ENCODE results near the gene ADAMTS17.

DNA sequence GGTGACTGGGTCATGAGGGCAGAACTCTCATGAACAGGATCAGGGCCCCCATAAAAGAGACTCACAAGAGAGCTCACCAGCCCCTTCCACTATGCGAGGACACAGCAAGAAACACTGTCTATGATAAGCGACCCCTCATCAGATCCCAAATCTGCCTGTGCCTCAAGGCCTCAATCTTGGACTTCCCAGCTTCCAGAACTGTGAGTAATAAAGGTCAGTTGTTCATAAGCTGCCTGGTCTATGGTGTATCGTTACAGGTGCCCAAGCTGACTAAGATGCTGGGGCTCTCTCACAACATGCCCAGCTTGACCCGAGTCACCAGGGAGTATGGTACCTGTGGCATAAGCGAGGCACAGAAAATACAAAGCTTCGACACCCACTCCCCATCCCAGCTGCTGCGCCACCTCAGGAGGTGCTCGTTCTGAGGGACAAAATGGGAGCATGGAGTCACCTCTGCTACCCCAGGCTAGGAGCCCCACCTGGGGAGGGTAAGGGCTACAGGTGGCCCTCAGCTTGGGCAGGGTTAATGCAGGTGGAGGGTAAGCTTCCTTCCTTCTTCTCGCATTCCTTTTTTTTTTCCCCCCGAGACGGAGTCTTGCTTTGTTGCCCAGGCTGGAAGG lies 234.1 kb downstream of the ADAMTS17 start:
- TF ChIP-seq, protein P1, sequence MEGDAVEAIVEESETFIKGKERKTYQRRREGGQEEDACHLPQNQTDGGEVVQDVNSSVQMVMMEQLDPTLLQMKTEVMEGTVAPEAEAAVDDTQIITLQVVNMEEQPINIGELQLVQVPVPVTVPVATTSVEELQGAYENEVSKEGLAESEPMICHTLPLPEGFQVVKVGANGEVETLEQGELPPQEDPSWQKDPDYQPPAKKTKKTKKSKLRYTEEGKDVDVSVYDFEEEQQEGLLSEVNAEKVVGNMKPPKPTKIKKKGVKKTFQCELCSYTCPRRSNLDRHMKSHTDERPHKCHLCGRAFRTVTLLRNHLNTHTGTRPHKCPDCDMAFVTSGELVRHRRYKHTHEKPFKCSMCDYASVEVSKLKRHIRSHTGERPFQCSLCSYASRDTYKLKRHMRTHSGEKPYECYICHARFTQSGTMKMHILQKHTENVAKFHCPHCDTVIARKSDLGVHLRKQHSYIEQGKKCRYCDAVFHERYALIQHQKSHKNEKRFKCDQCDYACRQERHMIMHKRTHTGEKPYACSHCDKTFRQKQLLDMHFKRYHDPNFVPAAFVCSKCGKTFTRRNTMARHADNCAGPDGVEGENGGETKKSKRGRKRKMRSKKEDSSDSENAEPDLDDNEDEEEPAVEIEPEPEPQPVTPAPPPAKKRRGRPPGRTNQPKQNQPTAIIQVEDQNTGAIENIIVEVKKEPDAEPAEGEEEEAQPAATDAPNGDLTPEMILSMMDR (IDR thresholded peaks at IDR 0.05) = no peak
- no peak for TF ChIP-seq POLR2A (IDR thresholded peaks at IDR 0.05)
